Common myeloid progenitor, CD34-positive (primary cell): Measurements from ENCODE around the gene SCYGR5. TPM values are rescaled to one million over a fixed set of nuclear protein-coding genes. Genes with fewer than 3 reads are reported as not detected.
A peak's percentile ranks its signal among the peaks of the same experiment; 100 is the strongest.
"Not testable (repeated sequence)": the region's sequence is repeated elsewhere in the genome, so short reads cannot be mapped to it uniquely, and the experiment has no call there.

Source experiments
- CTCF ChIA-PET: fragments of 350-600 bp; sonication (Branson Sonifier 250); formaldehyde crosslinking; loops from one replicate; lab custom pipeline; 2021; ENCODE audit warnings: antibody characterized with exemption; lab: Charles Lee
- POLR2A ChIA-PET: fragments of 350-600 bp; sonication (Branson Sonifier 250); formaldehyde crosslinking; loops from one replicate; lab custom pipeline; 2021; ENCODE audit warnings: antibody characterized with exemption; lab: Charles Lee
- DNase-seq, 3 donors: peaks; one replicate each; pipeline versions ENCODE4 v3.0.0 to v3.0.0-alpha.2; 2013
- H3K27ac ChIP-seq, 2 experiments: 1 replicate in 1 of 2; 2 replicates in 1 of 2; pipeline ENCODE4 v1.7.0; 2013; ENCODE audit warnings: inconsistent platforms in 2 of 2, low read length in 2 of 2, mild to moderate bottlenecking in 2 of 2, low read depth in 1 of 2, moderate library complexity in 1 of 2; ENCODE audit not compliant: severe bottlenecking in 2 of 2, insufficient read depth in 1 of 2, poor library complexity in 1 of 2
- H3K27me3 ChIP-seq, 5 experiments: replicated peaks in 2 of 5; 1 replicate in 3 of 5; 2 replicates in 2 of 5; pipeline versions ENCODE4 v1.6.1 to v1.7.0; 2013; ENCODE audit warnings: low read length in 4 of 5, mild to moderate bottlenecking in 2 of 5, moderate library complexity in 2 of 5, inconsistent platforms in 1 of 5; ENCODE audit not compliant: insufficient read depth in 5 of 5, control insufficient read depth in 4 of 5
- H3K36me3 ChIP-seq, 4 experiments: 1 replicate in 2 of 4; 2 replicates in 2 of 4; pipeline versions ENCODE4 v1.6.1 to v1.7.0; 2013; ENCODE audit warnings: low read length in 3 of 4, control low read depth in 1 of 4, mild to moderate bottlenecking in 1 of 4; ENCODE audit not compliant: control insufficient read depth in 4 of 4, insufficient read depth in 4 of 4
- H3K4me1 ChIP-seq, 4 experiments: 1 replicate in 3 of 4; 2 replicates in 1 of 4; pipeline versions ENCODE4 v1.6.1 to v1.7.1; 2013; ENCODE audit warnings: low read length in 3 of 4, mild to moderate bottlenecking in 3 of 4, control low read depth in 1 of 4, inconsistent platforms in 1 of 4, moderate library complexity in 1 of 4; ENCODE audit not compliant: control insufficient read depth in 4 of 4, insufficient read depth in 4 of 4; ENCODE audit errors: control extremely low read depth in 1 of 4
- H3K4me3 ChIP-seq, 7 experiments: 1 replicate in 4 of 7; 2 replicates in 3 of 7; pipeline versions ENCODE4 v1.5.1 to v1.7.0; 2013; ENCODE audit warnings: mild to moderate bottlenecking in 7 of 7, low read length in 6 of 7, moderate library complexity in 6 of 7, inconsistent platforms in 2 of 7, low read depth in 2 of 7, control low read depth in 1 of 7; ENCODE audit not compliant: insufficient read depth in 4 of 7, control insufficient read depth in 1 of 7; ENCODE audit errors: extremely low read depth in 1 of 7
- H3K9me3 ChIP-seq, 5 experiments: 1 replicate in 4 of 5; 2 replicates in 1 of 5; pipeline versions ENCODE4 v1.6.1 to v1.7.1; 2013; ENCODE audit warnings: low read length in 4 of 5, mild to moderate bottlenecking in 2 of 5, inconsistent platforms in 1 of 5, low read depth in 1 of 5, moderate library complexity in 1 of 5; ENCODE audit not compliant: control insufficient read depth in 4 of 5, insufficient read depth in 2 of 5; ENCODE audit errors: control extremely low read depth in 1 of 5
- WGBS: methylation state at CpG from one replicate; pipeline ENCODE4 v1.1.5; 2013; ENCODE audit not compliant: insufficient coverage; 5-methylcytosine and 5-hydroxymethylcytosine counted together
- polyA plus RNA-seq: library from polyadenylated mRNA; unstranded; fragments of 120-200 nt; gene quantifications from one replicate; pipeline ENCODE4 v1.2.1, GENCODE V29; 2013

The SCYGR5 gene, protein sequence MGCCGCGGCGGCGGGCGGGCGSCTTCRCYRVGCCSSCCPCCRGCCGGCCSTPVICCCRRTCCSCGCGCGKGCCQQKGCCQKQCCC
- not detected for polyA plus RNA-seq

- H3K36me3 ChIP-seq, H3K27me3 ChIP-seq, H3K27ac ChIP-seq, DNase-seq, POLR2A ChIA-PET, H3K9me3 ChIP-seq, CTCF ChIA-PET, H3K4me1 ChIP-seq, H3K4me3 ChIP-seq: not testable (repeated sequence)
- WGBS: 98% methylated on average over 6 of the region's 13 CpGs
These were observed at the start of gene SCYGR5 for GRCh38 chr2:227666631-227667170. Gene SCYGR5 (plus strand): TSS chr2:227666804. CDS start chr2:227666804, 0 bp downstream.

DNA sequence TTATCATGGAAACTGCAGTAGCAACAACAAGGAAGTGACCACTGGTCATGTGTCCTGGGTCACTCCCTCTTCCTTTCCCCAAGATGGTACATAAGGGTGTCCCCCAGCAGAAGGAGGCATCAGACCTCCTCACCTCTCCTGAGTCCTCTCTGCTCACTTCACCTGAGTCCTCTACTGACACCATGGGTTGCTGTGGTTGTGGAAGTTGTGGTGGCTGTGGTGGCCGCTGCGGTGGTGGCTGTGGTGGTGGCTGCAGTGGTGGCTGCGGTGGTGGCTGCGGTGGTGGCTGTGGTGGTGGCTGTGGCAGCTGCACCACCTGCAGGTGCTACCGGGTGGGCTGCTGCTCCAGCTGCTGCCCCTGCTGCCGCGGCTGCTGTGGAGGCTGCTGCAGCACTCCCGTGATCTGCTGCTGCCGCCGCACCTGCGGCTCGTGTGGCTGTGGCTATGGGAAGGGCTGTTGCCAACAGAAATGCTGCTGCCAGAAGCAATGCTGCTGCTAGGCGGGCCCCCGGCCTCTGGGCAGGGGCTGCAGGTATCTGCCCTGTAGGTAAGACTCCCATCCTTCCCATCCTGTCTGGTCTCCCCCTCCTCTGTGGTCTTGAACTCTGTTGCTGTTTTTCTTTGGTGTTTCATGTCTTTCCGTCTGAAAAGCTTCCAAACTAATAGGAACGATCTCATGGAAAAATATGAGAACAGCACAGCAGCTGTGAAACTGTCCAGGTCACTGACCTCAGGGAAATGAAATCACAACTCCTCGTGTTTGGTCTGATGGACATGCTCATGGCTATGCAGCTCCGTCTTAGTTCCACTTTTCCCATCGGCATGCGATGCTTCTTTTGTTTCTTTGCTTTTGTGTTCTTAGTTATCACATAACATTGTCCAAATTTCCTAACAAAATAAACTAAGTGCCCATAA lies 49.0 kb upstream of the SCYGR5 start, which contains the start of gene SCYGR4:
Gene SCYGR4, plus strand, starts transcription at position 183 of the 915 bp plus-strand sequence. Its CDS starts 0 bp downstream, at position 183.
- H3K4me1 ChIP-seq: no peaks in the 10 kb centered on the region
- H3K9me3 ChIP-seq: peaks cover 0 to 8% (median 0%) of the 10 kb centered on the region in 5 experiments
- peaks cover 0 to 24% (median 8%) of the 10 kb centered on the region in 5 experiments for H3K27me3 ChIP-seq
- H3K27ac ChIP-seq: no peak within 1 kb of the TSS
- WGBS: 96% methylated on average over 13 of the region's 20 CpGs
- H3K36me3 ChIP-seq: no peaks in the 10 kb centered on the region
- DNase-seq: no peak
- CTCF ChIA-PET: no interaction called here
- H3K4me3 ChIP-seq: no peak within 1 kb of the TSS
- POLR2A ChIA-PET: no interaction called here

DNA sequence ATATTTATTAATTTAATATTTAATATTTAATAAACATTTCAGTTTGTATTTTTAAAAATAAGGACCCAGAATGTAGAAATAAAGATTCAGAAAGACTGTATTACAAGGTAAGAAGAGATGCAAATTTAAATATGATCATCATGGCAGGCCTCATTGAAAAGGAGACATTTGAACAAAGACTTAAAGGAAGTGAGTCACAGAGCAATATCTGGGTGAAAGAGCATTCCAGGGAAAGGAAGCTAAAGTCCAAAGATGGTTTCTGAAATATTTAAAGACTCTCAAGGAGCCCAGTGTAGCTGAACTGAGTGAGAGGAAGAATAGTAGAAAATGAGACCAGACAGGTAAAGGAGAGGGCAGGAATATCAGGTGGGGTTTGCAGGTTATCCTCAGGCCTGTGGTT lies 43.4 kb upstream of the SCYGR5 start:
- POLR2A ChIA-PET: no interaction called here
- H3K9me3 ChIP-seq: peaks cover 0 to 11% (median 0%) of the 10 kb centered on the region in 5 experiments
- H3K4me1 ChIP-seq: no peaks in the 10 kb centered on the region
- H3K27me3 ChIP-seq: no peaks in the 10 kb centered on the region
- DNase-seq: no peak
- H3K4me3 ChIP-seq: no peak overlapping the region
- H3K36me3 ChIP-seq: no peaks in the 10 kb centered on the region
- CTCF ChIA-PET: no interaction called here
- no peak overlapping the region for H3K27ac ChIP-seq

DNA sequence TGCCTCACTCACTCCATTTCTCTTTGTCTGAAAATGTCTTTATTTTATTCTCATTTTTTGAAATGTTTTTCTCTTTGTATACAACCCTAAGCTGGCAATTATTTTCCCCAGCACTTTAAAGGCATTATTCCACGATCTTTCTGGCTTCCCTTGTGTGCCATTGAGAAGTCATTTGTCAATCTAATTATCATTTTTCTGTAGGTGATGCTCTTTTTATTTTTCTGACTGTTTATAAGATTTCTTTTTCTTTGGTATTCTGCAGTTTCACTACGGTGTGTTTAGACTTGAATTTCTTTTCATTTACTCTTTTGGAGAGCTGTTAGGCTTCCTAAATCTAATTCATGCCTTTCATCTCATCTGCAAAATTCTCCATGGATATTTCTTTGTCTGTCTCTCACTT lies 41.2 kb upstream of the SCYGR5 start:
- WGBS: no CpG with 5 or more reads among the region's 2 CpGs

GRCh38 chr2:227626580-227627151 lies 39.9 kb upstream of the SCYGR5 start:
- no peak overlapping the region for H3K27ac ChIP-seq
- H3K27me3 ChIP-seq: peaks cover 0 to 4% (median 0%) of the 10 kb centered on the region in 5 experiments
- 100% methylated on average over 2 of the region's 10 CpGs for WGBS
- CTCF ChIA-PET: no interaction called here
- no peak for DNase-seq
- H3K36me3 ChIP-seq: no peaks in the 10 kb centered on the region
- peaks cover 0 to 10% (median 0%) of the 10 kb centered on the region in 5 experiments for H3K9me3 ChIP-seq
- POLR2A ChIA-PET: no interaction called here
- H3K4me1 ChIP-seq: no peaks in the 10 kb centered on the region
- H3K4me3 ChIP-seq: no peak overlapping the region

More for the DNA sequence above, 41.2 kb upstream of the SCYGR5 start:
- ChIA-PET POLR2A (no interaction called here), CTCF (no interaction called here)
- H3K4me1 ChIP-seq: no peaks in the 10 kb centered on the region
- no peak for DNase-seq
- no peaks in the 10 kb centered on the region for H3K36me3 ChIP-seq
- H3K4me3 ChIP-seq: no peak overlapping the region
- H3K9me3 ChIP-seq: peaks cover 0 to 11% (median 0%) of the 10 kb centered on the region in 5 experiments
- H3K27me3 ChIP-seq: peaks cover 0 to 4% (median 0%) of the 10 kb centered on the region in 5 experiments
- H3K27ac ChIP-seq: no peak overlapping the region

DNA sequence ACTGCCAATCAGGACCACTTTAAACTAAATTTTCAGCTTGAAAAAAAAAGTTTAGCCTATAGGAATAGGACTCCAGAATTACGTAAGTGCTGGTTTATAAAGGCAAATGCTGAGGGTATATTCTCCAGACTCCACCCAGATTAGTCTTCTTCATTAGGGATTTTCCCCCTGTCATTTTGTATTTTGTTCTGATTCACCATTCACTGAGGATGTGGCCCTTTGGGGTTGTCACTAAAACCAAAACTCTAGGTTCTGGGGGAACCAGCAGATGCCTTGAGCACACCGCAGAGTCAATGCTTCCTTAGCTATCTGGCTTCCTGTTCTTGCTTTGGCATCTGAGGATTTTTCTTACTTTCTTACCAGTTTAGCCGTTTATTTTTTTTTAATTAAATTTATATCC lies 38.8 kb upstream of the SCYGR5 start:
- Histone ChIP-seq H3K27me3 (peaks cover 0 to 4% (median 2%) of the 10 kb centered on the region in 5 experiments), H3K9me3 (peaks cover 0 to 2% (median 0%) of the 10 kb centered on the region in 5 experiments), H3K36me3 (no peaks in the 10 kb centered on the region), H3K4me1 (no peaks in the 10 kb centered on the region), H3K4me3 (no peak overlapping the region), H3K27ac (no peak overlapping the region)
- POLR2A ChIA-PET: no interaction called here
- peak in 1 of 3 donors; percentile 9 for DNase-seq
- CTCF ChIA-PET: interaction anchor here (1.4 kb wide), 1 partner anchor 10 kb away, joined by 3 read pairs; no protein-coding TSS in a partner anchor
- 83% methylated on average over 1 of the region's 3 CpGs for whole genome bisulfite sequencing
